NB4 (cell line): ENCODE measurements around the gene SLC35A3.

Source experiments
- CTCF ChIP-seq: IDR thresholded peaks from one replicate; pipeline ENCODE4 v1.5.1; 2012; ENCODE audit warnings: low read depth, low read length
- POLR2A ChIP-seq: IDR thresholded peaks from 2 replicates; pipeline ENCODE4 v1.6.1; 2011; ENCODE audit warnings: mild to moderate bottlenecking; ENCODE audit not compliant: insufficient read length; ENCODE audit errors: extremely low read depth

GRCh38 chr1:99968214-99968613 is 1.6 kb upstream of the SLC35A3 start:
- TF ChIP-seq POLR2A (no peak), CTCF (no peak)
